Spleen (tissue), 11 donors: ENCODE measurements around the gene TET2. TPM values are rescaled to one million over a fixed set of nuclear protein-coding genes. Genes with fewer than 3 reads are reported as not detected.

Experiments used
- DNase-seq: peaks from one replicate; pipeline ENCODE4 v3.0.0-alpha.2; 2020
- H3K27ac ChIP-seq, 8 donors: fragments of 200-600 bp; sonication (generic) in 7 of 8; 1 replicate in 4 of 8; 2 replicates in 4 of 8; pipeline versions ENCODE4 v1.5.0 to v1.8.0; 2016 to 2021; ENCODE audit warnings: inconsistent platforms in 4 of 8, mild to moderate bottlenecking in 4 of 8, moderate library complexity in 1 of 8
- H3K27me3 ChIP-seq, 7 donors: fragments of 200-600 bp; sonication (generic) in 6 of 7; replicated peaks in 1 of 7; 1 replicate in 4 of 7; 2 replicates in 3 of 7; pipeline versions ENCODE4 v1.5.0 to v1.8.0; 2016 to 2021; ENCODE audit warnings: inconsistent platforms in 3 of 7, mild to moderate bottlenecking in 1 of 7
- H3K36me3 ChIP-seq, 6 donors: fragments of 200-600 bp; sonication (generic) in 5 of 6; 1 replicate in 4 of 6; 2 replicates in 2 of 6; pipeline versions ENCODE4 v1.5.0 to v1.8.0; 2016 to 2021; ENCODE audit warnings: inconsistent platforms in 2 of 6
- H3K4me1 ChIP-seq, 6 donors: fragments of 200-600 bp; sonication (generic) in 5 of 6; 1 replicate in 3 of 6; 2 replicates in 3 of 6; pipeline versions ENCODE4 v1.5.0 to v1.8.0; 2016 to 2021; ENCODE audit warnings: inconsistent platforms in 3 of 6
- H3K4me3 ChIP-seq, 8 donors: fragments of 200-600 bp; sonication (generic) in 7 of 8; 1 replicate in 4 of 8; 2 replicates in 4 of 8; pipeline versions ENCODE4 v1.5.0 to v1.8.0; 2016 to 2021; ENCODE audit warnings: inconsistent platforms in 4 of 8, mild to moderate bottlenecking in 4 of 8, moderate library complexity in 2 of 8
- H3K9me3 ChIP-seq, 8 donors: fragments of 200-600 bp; sonication (generic) in 7 of 8; 1 replicate in 4 of 8; 2 replicates in 4 of 8; pipeline versions ENCODE4 v1.5.0 to v1.8.0; 2016 to 2021; ENCODE audit warnings: inconsistent platforms in 4 of 8
- POLR2A ChIP-seq, 3 donors: fragments of 450-650 bp; IDR thresholded peaks; one replicate each; pipeline ENCODE4 v1.5.1; 2017; ENCODE audit warnings: antibody characterized with exemption in 3 of 3, mild to moderate bottlenecking in 1 of 3
- POLR2AphosphoS5 ChIP-seq, 3 donors: sonication (generic); formaldehyde crosslinking; IDR thresholded peaks; one replicate each; pipeline ENCODE4 v1.5.1; 2017; ENCODE audit warnings: antibody characterized with exemption in 3 of 3
- WGBS, 5 donors: extraction: QIAGEN DNeasy Blood & Tissue Kit in 3 of 5; methylation state at CpG; one replicate each; pipeline versions ENCODE4 v1.1.5 to v1.1.7; 2013 to 2018; 5-methylcytosine and 5-hydroxymethylcytosine counted together
- intact Hi-C: fragments of 100-400 bp; cut with DNase I; formaldehyde crosslinking; loops from one replicate; pipeline ENCODE4 v1.15.0; 2023; ENCODE audit warnings: low total_unique reads
- polyA plus RNA-seq, 3 donors: library from polyadenylated mRNA; stranded (reverse); fragments of 200-250 nt; gene quantifications; one replicate each; pipeline ENCODE4 v1.2.1, GENCODE V29; 2013
- total RNA-seq, 7 donors: library from RNA; depleted of rRNA in 3 of 7; stranded (reverse); fragments of >200 nt in 3 of 7; fragmentation: NEBNext Ultra II Directional in 4 of 7; extraction: Animal tissue kit (Norgen Biotek cat#: 25700) in 4 of 7; gene quantifications; one replicate each; pipeline versions ENCODE4 v1.1.0 to v1.2.1, GENCODE V29; 2016 to 2021
- TF ChIP-seq, protein P1 (sequence below), 11 experiments: fragments of 200-600 bp in 7 of 11; fragments of 450-650 bp in 4 of 11; sonication (generic) in 4 of 11; IDR thresholded peaks in 8 of 11; conservative IDR thresholded peaks in 3 of 11; 1 replicate in 7 of 11; 2 replicates in 4 of 11; pipeline versions ENCODE4 v1.4.0 to v1.8.0; 2016 to 2021; ENCODE audit warnings: antibody characterized with exemption in 11 of 11, inconsistent platforms in 4 of 11, mild to moderate bottlenecking in 1 of 11
- donor health status: healthy with polysubstance abuse.
- donor health status: DM: no; HTN: no; CAD: no; lungs with moderate emphysema.
- donor health status: DM: no; HTN: no; CAD: no.
- donor health status: Bipolar disorder and iron deficiency.
- donor health status: healthy.
- donor health status: DM: no; HTN: no; CAD: no.
- donor health status: DM: yes; HTN: yes; CAD: no.

The TET2 gene
- total and polyA plus RNA-seq, 10 donors, result 2.5 to 70.4 (median 45.0) TPM

DNA sequence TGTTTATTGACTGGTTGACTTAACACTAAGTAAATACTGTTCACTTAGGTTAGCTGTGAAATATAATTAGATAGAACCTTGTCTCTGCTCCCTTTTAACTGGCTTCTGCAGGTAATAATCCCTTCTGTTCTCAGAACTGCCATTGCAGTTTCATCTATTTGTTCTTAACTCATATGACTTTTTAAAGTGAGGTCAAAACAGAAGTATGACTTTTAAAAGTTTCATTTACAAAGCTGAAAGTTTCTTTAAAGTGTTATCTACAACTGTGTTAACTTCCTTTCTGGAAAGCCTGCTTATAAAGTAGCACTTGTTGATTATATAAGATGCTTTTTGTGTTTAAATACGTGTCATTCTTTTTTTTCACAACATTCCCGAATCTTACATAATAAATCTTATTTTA, 127.4 kb downstream of the TET2 start:
- no peaks in the 10 kb centered on the region for H3K9me3 ChIP-seq
- TF ChIP-seq POLR2AphosphoS5 (IDR thresholded peaks at IDR 0.05), result no peak
- TF ChIP-seq, protein P1, sequence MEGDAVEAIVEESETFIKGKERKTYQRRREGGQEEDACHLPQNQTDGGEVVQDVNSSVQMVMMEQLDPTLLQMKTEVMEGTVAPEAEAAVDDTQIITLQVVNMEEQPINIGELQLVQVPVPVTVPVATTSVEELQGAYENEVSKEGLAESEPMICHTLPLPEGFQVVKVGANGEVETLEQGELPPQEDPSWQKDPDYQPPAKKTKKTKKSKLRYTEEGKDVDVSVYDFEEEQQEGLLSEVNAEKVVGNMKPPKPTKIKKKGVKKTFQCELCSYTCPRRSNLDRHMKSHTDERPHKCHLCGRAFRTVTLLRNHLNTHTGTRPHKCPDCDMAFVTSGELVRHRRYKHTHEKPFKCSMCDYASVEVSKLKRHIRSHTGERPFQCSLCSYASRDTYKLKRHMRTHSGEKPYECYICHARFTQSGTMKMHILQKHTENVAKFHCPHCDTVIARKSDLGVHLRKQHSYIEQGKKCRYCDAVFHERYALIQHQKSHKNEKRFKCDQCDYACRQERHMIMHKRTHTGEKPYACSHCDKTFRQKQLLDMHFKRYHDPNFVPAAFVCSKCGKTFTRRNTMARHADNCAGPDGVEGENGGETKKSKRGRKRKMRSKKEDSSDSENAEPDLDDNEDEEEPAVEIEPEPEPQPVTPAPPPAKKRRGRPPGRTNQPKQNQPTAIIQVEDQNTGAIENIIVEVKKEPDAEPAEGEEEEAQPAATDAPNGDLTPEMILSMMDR (IDR thresholded peaks at IDR 0.05 in 8 of 11, conservative IDR thresholded peaks at IDR 0.05 in 3 of 11), result no peak
- no peak for TF ChIP-seq POLR2A (IDR thresholded peaks at IDR 0.05)
- peaks cover 0 to 87% (median 65%) of the 10 kb centered on the region in 6 donors for H3K36me3 ChIP-seq
- H3K4me3 ChIP-seq, result no peak overlapping the region
- peaks cover 0 to 10% (median 0%) of the 10 kb centered on the region in 6 donors for H3K4me1 ChIP-seq
- no peak for DNase-seq
- peak overlapping the region in 1 of 8 donors; percentile 11 for H3K27ac ChIP-seq
- intact Hi-C loops, result no loop called here
- no peaks in the 10 kb centered on the region for H3K27me3 ChIP-seq
- WGBS, 5 donors, result 50 to 59% (median 55%) methylated on average over 2 of the region's 2 CpGs

DNA sequence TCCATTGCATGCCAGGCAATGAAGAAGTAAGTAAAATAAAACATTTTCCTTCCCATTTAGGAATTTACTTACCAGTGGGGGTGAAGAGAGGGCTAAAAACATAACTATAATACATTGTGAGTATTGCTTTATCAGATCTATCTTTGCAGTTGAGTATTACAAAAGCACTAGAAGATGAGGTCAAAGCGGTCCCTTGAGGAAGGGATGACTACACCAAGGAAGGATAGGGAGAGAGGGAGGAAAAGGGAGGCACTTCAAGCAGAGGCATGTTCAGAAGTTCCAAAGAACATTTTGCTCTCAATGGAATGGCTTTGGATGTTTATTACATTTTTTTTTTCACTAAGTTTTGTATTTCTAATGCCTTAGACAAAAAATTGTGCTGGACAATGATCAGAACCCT, 127.8 kb downstream of the TET2 start:
- Histone ChIP-seq H3K9me3 (no peaks in the 10 kb centered on the region), H3K36me3 (peaks cover 0 to 83% (median 62%) of the 10 kb centered on the region in 6 donors), H3K4me1 (peaks cover 0 to 10% (median 0%) of the 10 kb centered on the region in 6 donors)

DNA sequence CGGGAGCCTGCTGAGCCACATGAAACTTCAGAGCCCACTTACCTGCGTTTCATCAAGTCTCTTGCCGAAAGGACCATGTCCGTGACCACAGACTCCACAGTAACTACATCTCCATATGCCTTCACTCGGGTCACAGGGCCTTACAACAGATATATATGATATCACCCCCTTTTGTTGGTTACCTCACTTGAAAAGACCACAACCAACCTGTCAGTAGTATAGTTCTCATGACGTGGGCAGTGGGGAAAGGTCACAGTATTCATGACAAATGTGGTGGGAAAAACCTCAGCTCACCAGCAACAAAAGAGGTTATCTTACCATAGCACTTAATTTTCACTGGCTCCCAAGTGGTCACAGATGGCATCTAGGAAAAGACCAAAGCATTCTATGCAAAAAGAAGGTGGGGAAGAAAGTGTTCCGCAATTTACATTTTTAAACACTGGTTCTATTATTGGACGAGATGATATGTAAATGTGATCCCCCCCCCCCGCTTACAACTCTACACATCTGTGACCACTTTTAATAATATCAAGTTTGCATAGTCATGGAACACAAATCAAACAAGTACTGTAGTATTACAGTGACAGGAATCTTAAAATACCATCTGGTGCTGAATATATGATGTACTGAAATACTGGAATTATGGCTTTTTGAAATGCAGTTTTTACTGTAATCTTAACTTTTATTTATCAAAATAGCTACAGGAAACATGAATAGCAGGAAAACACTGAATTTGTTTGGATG, 129.9 kb downstream of the TET2 start:
- H3K4me3 ChIP-seq, result no peak overlapping the region

More for the DNA sequence above, 127.8 kb downstream of the TET2 start:
- TF ChIP-seq POLR2A (IDR thresholded peaks at IDR 0.05) (no peak), POLR2AphosphoS5 (IDR thresholded peaks at IDR 0.05) (no peak)
- TF ChIP-seq, protein P1 (IDR thresholded peaks at IDR 0.05 in 8 of 11, conservative IDR thresholded peaks at IDR 0.05 in 3 of 11), result no peak
- WGBS, 5 donors, result 69 to 93% (median 77%) methylated on average over 1 of the region's 1 CpG
- no peak overlapping the region for H3K4me3 ChIP-seq
- H3K27me3 ChIP-seq, result no peaks in the 10 kb centered on the region
- intact Hi-C loops, result no loop called here
- no peak for DNase-seq
- peak overlapping the region in 1 of 8 donors; percentile 11 for H3K27ac ChIP-seq

DNA sequence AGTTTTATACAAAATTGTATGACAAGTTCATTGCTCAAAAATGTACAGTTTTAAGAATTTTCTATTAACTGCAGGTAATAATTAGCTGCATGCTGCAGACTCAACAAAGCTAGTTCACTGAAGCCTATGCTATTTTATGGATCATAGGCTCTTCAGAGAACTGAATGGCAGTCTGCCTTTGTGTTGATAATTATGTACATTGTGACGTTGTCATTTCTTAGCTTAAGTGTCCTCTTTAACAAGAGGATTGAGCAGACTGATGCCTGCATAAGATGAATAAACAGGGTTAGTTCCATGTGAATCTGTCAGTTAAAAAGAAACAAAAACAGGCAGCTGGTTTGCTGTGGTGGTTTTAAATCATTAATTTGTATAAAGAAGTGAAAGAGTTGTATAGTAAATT, 131.0 kb downstream of the TET2 start:
- no peaks in the 10 kb centered on the region for H3K27me3 ChIP-seq
- H3K27ac ChIP-seq, result no peak overlapping the region
- peaks cover 0 to 51% (median 33%) of the 10 kb centered on the region in 6 donors for H3K36me3 ChIP-seq
- WGBS, 5 donors, result 78 to 92% (median 90%) methylated on average over 1 of the region's 1 CpG
- no peak overlapping the region for H3K4me3 ChIP-seq
- intact Hi-C loops, result no loop called here
- H3K4me1 ChIP-seq, result peaks cover 0 to 10% (median 0%) of the 10 kb centered on the region in 6 donors
- TF ChIP-seq POLR2AphosphoS5 (IDR thresholded peaks at IDR 0.05), result no peak
- TF ChIP-seq, protein P1 (IDR thresholded peaks at IDR 0.05 in 8 of 11, conservative IDR thresholded peaks at IDR 0.05 in 3 of 11), result no peak
- TF ChIP-seq POLR2A (IDR thresholded peaks at IDR 0.05), result no peak
- no peaks in the 10 kb centered on the region for H3K9me3 ChIP-seq
- no peak for DNase-seq

More for the DNA sequence above, 129.9 kb downstream of the TET2 start:
- intact Hi-C loops, result no loop called here
- H3K27ac ChIP-seq, result no peak overlapping the region
- no peaks in the 10 kb centered on the region for H3K27me3 ChIP-seq
- H3K9me3 ChIP-seq, result no peaks in the 10 kb centered on the region
- H3K4me1 ChIP-seq, result peaks cover 0 to 10% (median 0%) of the 10 kb centered on the region in 6 donors
- peaks cover 0 to 62% (median 44%) of the 10 kb centered on the region in 6 donors for H3K36me3 ChIP-seq
- 89 to 93% (median 92%) methylated on average over 9 of the region's 9 CpGs for WGBS, 5 donors
- TF ChIP-seq, protein P1 (IDR thresholded peaks at IDR 0.05 in 8 of 11, conservative IDR thresholded peaks at IDR 0.05 in 3 of 11), result no peak
- TF ChIP-seq POLR2AphosphoS5 (IDR thresholded peaks at IDR 0.05), result no peak
- TF ChIP-seq POLR2A (IDR thresholded peaks at IDR 0.05), result no peak
- DNase-seq, result no peak
